Parathyroid adenoma (tissue), 2 donors: ENCODE results near the gene RPN2.

ENCODE experiments used
- H2AFZ ChIP-seq: fragments of 300-600 bp; sonication (generic); one replicate; pipeline ENCODE4 v1.7.0; 2017; ENCODE audit warnings: antibody characterized with exemption, mild to moderate bottlenecking
- H3K27ac ChIP-seq: fragments of 300-600 bp; sonication (generic); one replicate; pipeline ENCODE4 v1.7.0; 2017
- H3K27me3 ChIP-seq: fragments of 300-600 bp; sonication (generic); one replicate; pipeline ENCODE4 v1.7.0; 2017; ENCODE audit warnings: low read length; ENCODE audit not compliant: control insufficient read depth, insufficient read depth
- H3K36me3 ChIP-seq: fragments of 300-600 bp; sonication (generic); one replicate; pipeline ENCODE4 v1.7.0; 2017; ENCODE audit warnings: low read length; ENCODE audit not compliant: control insufficient read depth, insufficient read depth
- H3K4me1 ChIP-seq: fragments of 300-600 bp; sonication (generic); one replicate; pipeline ENCODE4 v1.7.0; 2017; ENCODE audit warnings: control low read depth
- H3K4me2 ChIP-seq: fragments of 300-600 bp; sonication (generic); one replicate; pipeline ENCODE4 v1.7.0; 2017; ENCODE audit warnings: low read length
- H3K4me3 ChIP-seq: fragments of 300-600 bp; sonication (generic); one replicate; pipeline ENCODE4 v1.7.0; 2017; ENCODE audit warnings: low read depth, low read length
- H3K79me2 ChIP-seq: fragments of 300-600 bp; sonication (generic); one replicate; pipeline ENCODE4 v1.7.0; 2017; ENCODE audit warnings: control low read depth
- H3K9ac ChIP-seq: fragments of 300-600 bp; sonication (generic); one replicate; pipeline ENCODE4 v1.7.0; 2017; ENCODE audit warnings: mild to moderate bottlenecking
- H3K9me3 ChIP-seq: fragments of 300-600 bp; sonication (generic); one replicate; pipeline ENCODE4 v1.7.0; 2017; ENCODE audit warnings: low read length; ENCODE audit not compliant: control insufficient read depth
- TF ChIP-seq, protein P1 (sequence below): fragments of 300-600 bp; sonication (generic); IDR thresholded peaks from one replicate; pipeline ENCODE4 v1.7.0; 2017; ENCODE audit warnings: antibody characterized with exemption, mild to moderate bottlenecking
- donor health status: primary hyperparathyroidism.

The RPN2 gene

DNA sequence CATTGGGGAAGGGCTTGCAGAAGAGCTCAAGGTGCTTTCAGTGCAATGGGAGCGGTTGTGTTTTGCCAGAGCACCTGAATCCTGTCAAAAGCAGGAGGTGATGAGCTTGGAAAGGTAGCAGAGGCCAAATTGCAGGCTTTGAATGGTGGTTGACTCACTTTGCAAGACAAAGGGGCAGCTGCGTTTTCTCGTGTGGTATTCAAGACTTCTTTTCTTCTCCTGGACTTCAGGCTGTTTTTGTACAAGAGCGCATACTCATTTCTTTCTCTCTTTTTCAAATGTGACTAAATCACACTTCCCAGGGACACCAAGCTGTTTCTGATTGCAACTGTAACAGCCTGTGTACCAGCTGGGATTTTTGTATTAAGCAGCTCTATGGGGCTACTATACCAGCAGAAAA is 50.2 kb downstream of the RPN2 start:
- H3K27me3 ChIP-seq = no peaks in the 10 kb centered on the region
- TF ChIP-seq, protein P1, sequence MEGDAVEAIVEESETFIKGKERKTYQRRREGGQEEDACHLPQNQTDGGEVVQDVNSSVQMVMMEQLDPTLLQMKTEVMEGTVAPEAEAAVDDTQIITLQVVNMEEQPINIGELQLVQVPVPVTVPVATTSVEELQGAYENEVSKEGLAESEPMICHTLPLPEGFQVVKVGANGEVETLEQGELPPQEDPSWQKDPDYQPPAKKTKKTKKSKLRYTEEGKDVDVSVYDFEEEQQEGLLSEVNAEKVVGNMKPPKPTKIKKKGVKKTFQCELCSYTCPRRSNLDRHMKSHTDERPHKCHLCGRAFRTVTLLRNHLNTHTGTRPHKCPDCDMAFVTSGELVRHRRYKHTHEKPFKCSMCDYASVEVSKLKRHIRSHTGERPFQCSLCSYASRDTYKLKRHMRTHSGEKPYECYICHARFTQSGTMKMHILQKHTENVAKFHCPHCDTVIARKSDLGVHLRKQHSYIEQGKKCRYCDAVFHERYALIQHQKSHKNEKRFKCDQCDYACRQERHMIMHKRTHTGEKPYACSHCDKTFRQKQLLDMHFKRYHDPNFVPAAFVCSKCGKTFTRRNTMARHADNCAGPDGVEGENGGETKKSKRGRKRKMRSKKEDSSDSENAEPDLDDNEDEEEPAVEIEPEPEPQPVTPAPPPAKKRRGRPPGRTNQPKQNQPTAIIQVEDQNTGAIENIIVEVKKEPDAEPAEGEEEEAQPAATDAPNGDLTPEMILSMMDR = no peak
- H3K9me3 ChIP-seq = no peaks in the 10 kb centered on the region

DNA sequence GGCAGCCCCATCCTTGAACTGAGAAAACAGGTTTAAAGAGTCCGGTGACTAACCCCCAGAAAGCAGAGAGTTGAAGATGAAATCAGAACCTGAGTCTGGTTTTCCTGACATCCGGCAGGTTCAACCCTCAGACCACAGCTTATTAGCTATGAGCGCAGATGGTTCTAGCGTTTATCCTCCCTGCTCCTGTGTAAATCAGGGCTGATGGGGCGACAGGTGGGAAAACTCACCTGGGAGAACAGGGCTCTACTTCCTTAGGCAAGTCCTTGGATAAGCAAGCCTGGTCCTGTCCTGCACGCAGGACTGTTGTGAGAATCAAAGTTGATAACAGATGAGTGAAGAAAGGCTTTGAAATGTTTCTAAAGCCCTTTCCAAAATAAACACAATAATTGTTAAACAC is 51.1 kb downstream of the RPN2 start:
- Histone ChIP-seq H3K4me1 (peaks cover 5% of the 10 kb centered on the region), H3K79me2 (no peaks in the 10 kb centered on the region), H3K27me3 (no peaks in the 10 kb centered on the region), H3K4me3 (no peak overlapping the region), H3K9me3 (no peaks in the 10 kb centered on the region), H3K27ac (no peak overlapping the region), H3K4me2 (no peak overlapping the region), H3K9ac (no peak overlapping the region), H3K36me3 (no peaks in the 10 kb centered on the region), H2AFZ (no peak overlapping the region)
- TF ChIP-seq, protein P1 = no peak

More for the DNA sequence above, 50.2 kb downstream of the RPN2 start:
- H3K4me1 ChIP-seq = peaks cover 5% of the 10 kb centered on the region
- H3K4me2 ChIP-seq = no peak overlapping the region
- H3K27ac ChIP-seq = no peak overlapping the region
- no peak overlapping the region for H3K9ac ChIP-seq
- H3K79me2 ChIP-seq = no peaks in the 10 kb centered on the region
- no peak overlapping the region for H3K4me3 ChIP-seq
- no peak overlapping the region for H2AFZ ChIP-seq
- no peaks in the 10 kb centered on the region for H3K36me3 ChIP-seq

DNA sequence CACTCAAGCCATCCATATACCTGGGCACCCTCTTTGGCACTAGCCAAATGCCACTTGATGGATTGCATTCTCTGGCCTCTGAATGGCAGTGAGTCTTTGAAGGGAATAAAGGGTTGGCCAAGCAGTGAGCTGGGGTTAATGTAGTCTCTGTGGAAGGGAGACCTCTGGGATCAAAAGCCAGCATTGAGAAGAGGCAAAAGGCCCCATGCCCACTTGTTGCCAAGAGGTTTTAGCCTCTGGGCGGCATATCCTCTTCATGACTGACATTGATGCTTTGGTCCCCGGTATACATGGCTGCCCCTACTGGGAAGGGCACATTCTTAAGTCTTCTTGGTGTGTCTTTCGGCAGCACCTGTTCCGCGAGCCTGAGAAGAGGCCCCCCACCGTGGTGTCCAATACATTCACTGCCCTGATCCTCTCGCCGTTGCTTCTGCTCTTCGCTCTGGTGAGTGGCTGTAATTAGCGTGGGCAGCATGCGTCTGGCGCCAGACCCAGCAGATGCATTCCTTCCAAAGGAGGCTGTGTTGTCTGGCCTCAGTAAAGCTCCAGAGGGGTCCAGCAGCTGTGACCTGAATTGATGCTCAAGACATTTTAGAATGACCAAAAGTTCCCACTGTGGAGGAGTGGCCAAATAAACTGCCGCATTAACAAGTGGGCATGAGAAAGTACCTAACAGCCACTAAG is 53.0 kb downstream of the RPN2 start:
- Histone ChIP-seq H2AFZ (no peak overlapping the region), H3K27me3 (no peaks in the 10 kb centered on the region), H3K4me1 (peaks cover 3% of the 10 kb centered on the region), H3K9ac (no peak overlapping the region), H3K4me3 (no peak overlapping the region), H3K36me3 (no peaks in the 10 kb centered on the region), H3K9me3 (no peaks in the 10 kb centered on the region), H3K4me2 (no peak overlapping the region), H3K79me2 (no peaks in the 10 kb centered on the region), H3K27ac (no peak overlapping the region)
- TF ChIP-seq, protein P1 = no peak

DNA sequence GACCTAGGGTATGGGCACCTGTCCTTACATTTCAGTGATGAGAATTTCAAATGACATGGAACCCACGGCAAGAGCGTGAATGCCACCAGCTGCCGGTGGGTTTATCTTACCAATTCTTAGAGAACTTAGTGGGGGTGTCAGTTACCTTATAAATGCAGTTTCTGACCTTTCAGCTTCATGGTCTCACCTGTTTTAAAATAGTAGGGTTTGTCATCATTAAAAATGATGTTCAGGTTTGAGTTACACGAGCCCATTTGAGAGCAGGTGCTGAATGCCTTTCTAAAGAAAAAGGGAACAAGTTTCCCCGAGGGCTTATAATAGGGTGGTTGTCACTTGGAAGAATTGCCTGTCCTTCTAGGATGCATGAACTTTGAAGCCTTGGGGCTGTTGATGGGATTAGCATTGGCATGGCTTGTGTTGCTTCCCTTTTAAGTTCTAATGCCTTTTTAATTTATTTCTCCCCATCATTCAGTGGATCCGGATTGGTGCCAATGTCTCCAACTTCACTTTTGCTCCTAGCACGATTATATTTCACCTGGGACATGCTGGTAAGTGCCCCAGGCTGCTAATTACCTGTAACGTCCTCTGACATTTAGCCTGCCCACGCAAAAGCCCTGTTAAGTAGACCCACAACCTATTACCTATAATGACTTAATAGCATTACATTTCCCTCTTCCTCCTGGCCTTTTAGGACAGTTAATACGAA is 54.6 kb downstream of the RPN2 start:
- H3K79me2 ChIP-seq = no peaks in the 10 kb centered on the region
- H3K4me1 ChIP-seq = no peaks in the 10 kb centered on the region
- H2AFZ ChIP-seq = no peak overlapping the region
- no peak overlapping the region for H3K9ac ChIP-seq
- H3K9me3 ChIP-seq = no peaks in the 10 kb centered on the region
- TF ChIP-seq, protein P1 = no peak
- no peak overlapping the region for H3K27ac ChIP-seq
- no peak overlapping the region for H3K4me2 ChIP-seq
- H3K36me3 ChIP-seq = no peaks in the 10 kb centered on the region
- H3K27me3 ChIP-seq = no peaks in the 10 kb centered on the region
- no peak overlapping the region for H3K4me3 ChIP-seq

DNA sequence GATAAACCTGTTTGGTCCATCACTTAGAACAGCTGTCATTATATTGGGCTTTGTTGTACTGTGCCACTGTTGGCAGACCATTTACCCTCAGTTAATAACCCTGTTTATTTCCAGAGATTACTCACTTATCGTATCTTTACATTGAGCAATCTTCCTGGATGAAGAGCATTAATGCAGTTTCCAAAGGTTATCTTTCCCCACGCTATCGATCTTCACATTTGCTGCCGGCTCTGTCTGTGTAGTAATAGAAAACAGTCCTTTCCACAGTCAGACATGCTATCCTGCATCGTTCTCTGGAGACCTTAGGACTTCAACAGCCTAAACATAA is 55.1 kb downstream of the RPN2 start:
- Histone ChIP-seq H3K9me3 (no peaks in the 10 kb centered on the region), H3K4me1 (no peaks in the 10 kb centered on the region), H3K79me2 (no peaks in the 10 kb centered on the region), H3K27me3 (no peaks in the 10 kb centered on the region), H3K27ac (no peak overlapping the region), H3K36me3 (no peaks in the 10 kb centered on the region), H3K9ac (no peak overlapping the region), H2AFZ (no peak overlapping the region), H3K4me3 (no peak overlapping the region), H3K4me2 (no peak overlapping the region)
- TF ChIP-seq, protein P1 = no peak
